Astrocyte of the hippocampus (primary cell): Measurements from ENCODE around the gene SLC35F4.
"Not testable (repeated sequence)": the region's sequence is repeated elsewhere in the genome, so short reads cannot be mapped to it uniquely, and the experiment has no call there.

Source experiments
- DNase-seq: peaks from one replicate; pipeline ENCODE4 v3.0.0; 2011; ENCODE audit warnings: low read depth, low spot score

SLC35F4 gene

DNA sequence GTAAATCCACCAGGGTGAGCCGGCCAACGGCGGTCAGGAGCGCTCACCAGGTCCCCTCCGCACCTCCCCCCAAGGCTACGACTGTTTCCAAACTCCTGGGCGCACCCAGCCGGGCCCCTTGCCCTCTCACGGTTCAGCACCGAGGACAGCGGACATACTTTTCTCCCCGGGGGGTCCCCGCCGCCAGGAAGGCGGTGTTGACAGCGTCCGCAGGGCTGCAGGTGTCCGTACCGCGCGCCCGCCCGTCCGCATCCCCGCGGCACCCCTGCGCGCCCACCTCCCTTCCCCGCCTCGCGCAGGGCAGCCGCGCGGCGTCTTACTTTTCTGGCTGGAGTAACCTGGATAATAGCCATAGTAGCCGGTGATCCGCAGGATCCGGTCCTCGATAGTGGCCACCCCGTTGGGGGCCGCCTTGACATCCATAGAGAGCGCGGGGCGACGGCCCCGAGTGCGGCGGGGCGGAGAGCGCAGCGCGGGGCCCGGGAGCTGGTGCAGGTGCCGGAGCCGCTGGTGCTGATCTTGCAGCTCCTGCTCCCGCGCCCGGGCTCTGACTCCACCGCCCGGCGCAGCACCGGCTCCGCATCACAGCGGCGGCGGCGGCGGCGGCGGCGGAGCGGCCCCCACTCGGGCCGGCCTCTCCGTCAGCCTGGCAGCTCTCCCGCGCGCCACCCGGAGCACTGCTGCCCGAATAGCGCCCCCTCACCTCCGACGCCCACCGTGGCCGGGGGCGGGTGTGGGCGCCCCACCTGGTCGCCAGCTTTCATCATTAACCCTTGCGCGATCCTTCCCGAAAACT is at the start of gene SLC35F4:
Gene SLC35F4, minus strand, starts transcription at position 690 of the 796 bp plus-strand sequence.
- peak; percentile 74 for DNase-seq

- no peak for DNase-seq
Measured at GRCh38 chr14:57909626-57910025, 43.7 kb upstream of the SLC35F4 start.

- no peak for DNase-seq
Measured at GRCh38 chr14:57903954-57904353, 38.1 kb upstream of the SLC35F4 start.

- no peak for DNase-seq
Measured at GRCh38 chr14:57898837-57899572, 33.1 kb upstream of the SLC35F4 start.

- DNase-seq = no peak
Measured at GRCh38 chr14:57897144-57897748, 31.4 kb upstream of the SLC35F4 start.

GRCh38 chr14:57889245-57889644 is 23.4 kb upstream of the SLC35F4 start:
- DNase-seq = peak; percentile 85

GRCh38 chr14:57884175-57884574 is 18.3 kb upstream of the SLC35F4 start:
- no peak for DNase-seq

- no peak for DNase-seq
Measured at GRCh38 chr14:57883061-57883460, 17.2 kb upstream of the SLC35F4 start.

DNA sequence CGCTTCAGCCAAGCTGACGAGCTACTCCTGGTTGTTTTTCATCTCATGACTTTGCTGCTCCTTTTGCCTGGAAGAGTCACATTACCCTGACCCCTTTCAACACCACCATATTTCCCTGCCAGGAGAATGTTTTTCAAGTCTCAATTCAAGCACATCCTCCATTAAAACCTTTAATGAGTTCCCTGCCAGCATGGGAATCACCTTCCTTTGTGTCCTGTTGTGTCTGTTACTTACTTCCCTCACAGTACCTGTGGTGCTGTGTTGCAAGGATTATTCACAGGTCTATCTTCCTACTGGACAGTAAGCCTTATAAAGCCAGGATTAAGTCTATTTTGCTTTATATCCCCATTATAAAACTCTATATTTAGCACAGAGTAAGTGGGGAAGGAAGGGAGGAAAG is 13.6 kb upstream of the SLC35F4 start:
- no peak for DNase-seq

DNA sequence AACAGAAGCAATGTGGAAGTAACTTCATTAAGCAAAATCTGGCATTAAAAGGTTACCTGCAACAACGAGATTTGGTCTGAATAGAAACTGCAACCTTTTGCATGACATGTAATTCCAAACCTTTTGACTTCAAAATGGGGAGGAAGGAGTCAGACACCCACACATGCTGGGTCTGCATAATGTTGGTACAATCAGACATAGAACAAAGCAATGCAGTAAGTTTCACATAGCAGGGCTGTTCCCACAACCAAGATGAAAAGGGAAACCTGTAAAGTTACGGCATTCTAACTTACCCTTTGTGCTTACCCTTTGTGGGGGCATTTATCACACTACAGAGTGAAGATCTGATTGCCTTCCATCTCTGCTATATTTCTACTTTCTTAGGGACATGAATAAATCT is 10.1 kb upstream of the SLC35F4 start:
- DNase-seq = no peak

GRCh38 chr14:57875296-57875695 is 9.4 kb upstream of the SLC35F4 start:
- no peak for DNase-seq

- peak; percentile 80 for DNase-seq
Measured at GRCh38 chr14:57871459-57872080, 5.7 kb upstream of the SLC35F4 start.

- no peak for DNase-seq
Measured at GRCh38 chr14:57870686-57871457, 5.0 kb upstream of the SLC35F4 start.

DNA sequence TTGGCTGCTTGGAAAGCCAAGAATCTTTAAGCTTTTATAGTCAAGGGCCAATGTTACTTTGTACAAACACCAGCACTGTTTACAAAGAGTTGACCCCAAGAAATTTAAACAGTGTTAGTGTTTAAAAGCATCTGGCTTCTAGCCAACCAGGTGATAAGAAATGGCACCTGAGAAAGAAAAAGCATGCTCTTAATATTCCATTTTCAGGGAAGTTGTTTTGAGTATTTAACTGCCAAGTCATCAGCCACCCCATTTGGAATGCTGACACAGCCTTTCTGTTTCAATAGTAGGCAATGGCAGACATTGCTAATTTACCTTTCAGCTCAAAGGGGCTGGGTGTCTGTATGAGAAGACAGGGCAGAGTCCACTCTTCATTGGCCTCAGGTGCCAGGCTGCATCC is 3.7 kb upstream of the SLC35F4 start:
- DNase-seq = no peak

- DNase-seq = no peak
Measured at GRCh38 chr14:57866199-57866705, 360 bp upstream of the SLC35F4 start.

DNA sequence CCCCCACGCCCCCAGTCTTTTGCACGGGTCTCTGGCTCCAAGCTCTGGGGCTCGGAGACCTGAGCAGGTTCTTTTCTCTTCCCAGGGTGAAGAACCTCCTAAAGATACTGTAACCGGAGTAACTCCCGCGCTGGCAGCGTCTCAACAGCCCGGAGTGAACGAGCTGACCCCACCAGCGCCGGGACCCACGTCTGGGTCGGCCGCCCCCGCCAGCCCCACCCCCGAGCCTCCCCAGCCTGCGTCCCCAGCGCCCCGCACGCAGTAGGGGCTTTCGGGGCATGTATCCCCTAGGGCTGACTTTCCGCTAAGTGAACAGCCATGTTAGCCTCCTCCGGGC is 858 bp downstream of the SLC35F4 start:
- no peak for DNase-seq

GRCh38 chr14:57864659-57865058 is 1.2 kb downstream of the SLC35F4 start:
- DNase-seq = no peak

GRCh38 chr14:57863471-57863870 is 2.4 kb downstream of the SLC35F4 start:
- no peak for DNase-seq

GRCh38 chr14:57855666-57856065 is 10.2 kb downstream of the SLC35F4 start:
- not testable (repeated sequence) for DNase-seq

- DNase-seq = no peak
Measured at GRCh38 chr14:57854571-57854970, 11.3 kb downstream of the SLC35F4 start.

DNA sequence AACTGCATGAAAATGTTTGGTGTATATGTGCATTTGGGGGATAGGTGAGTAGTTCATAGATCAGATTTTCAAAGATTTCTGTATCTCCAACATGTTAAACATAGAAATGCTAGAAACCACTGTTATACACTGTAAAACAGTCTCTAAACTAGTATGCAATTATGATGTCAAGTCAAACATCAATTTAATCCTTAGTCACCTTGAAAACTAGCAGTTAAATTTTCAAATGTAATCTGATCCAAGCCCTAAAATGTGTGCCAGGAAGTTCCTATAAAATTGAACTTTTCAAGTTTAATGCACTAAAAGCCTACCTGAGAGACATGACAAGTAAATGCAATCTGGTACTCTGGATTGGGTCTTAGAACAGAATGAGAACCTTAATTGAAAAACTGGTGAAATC is 14.5 kb downstream of the SLC35F4 start:
- no peak for DNase-seq
